ENCODE results near the gene USPL1.
A peak's percentile ranks its signal among the peaks of the same experiment; 100 is the strongest.
"Not testable (repeated sequence)": the region's sequence is repeated elsewhere in the genome, so short reads cannot be mapped to it uniquely, and the experiment has no call there.

USPL1 gene

DNA sequence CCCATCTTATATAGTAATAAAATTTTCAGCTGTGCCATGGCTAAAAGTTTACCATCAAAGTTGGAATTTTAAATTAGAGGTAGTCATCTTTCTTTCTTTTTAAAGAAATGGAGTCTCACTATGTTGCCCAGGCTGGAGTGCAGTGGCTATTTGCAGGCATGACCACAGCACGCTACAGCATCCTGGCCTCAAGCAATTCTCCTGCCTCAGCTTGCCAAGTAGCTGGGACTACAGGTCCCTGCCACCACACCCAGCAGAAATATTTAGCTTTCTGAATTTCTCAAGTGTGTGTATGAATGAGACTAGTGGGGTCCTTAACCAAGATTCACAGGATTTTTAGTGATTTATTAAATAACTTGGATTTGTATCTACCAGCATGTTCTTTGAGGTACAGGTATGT is 30.5 kb upstream of the USPL1 start:
- H3K9ac ChIP-seq (ENCODE audit: low read depth, low read length) = no peak overlapping the region
- no peaks in the 10 kb centered on the region for H3K36me3 ChIP-seq (ENCODE audit: control insufficient read depth, insufficient read depth, low read length)
- H3K4me1 ChIP-seq (ENCODE audit: control insufficient read depth, insufficient read depth, low read length) = no peaks in the 10 kb centered on the region
- H3K4me3 ChIP-seq (ENCODE audit: low read depth, low read length) = no peak overlapping the region
- H3K27ac ChIP-seq (ENCODE audit: low read depth, low read length) = no peak overlapping the region
- H3K27me3 ChIP-seq (ENCODE audit: control insufficient read depth, insufficient read depth, low read length) = no peaks in the 10 kb centered on the region
- H3K9me3 ChIP-seq (ENCODE audit: control insufficient read depth, insufficient read depth, low read length) = no peaks in the 10 kb centered on the region

DNA sequence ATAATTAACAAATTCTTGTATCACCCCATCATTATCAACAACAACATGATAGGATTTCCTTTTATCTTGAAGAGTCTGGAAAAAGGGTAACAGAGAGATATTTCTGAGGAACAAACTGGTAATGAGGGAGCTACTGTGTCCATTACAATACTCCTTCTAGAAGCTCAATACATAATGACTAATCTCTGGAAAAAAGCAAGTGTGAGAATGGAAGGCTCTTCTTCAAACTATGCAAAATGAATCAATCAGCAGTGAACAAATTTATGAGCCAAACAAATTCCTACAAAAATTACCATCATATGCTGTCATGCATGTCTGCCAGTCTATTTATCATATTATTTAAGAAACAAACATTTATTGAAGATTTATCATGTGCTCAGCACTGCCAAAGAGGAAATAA is 30.0 kb upstream of the USPL1 start:
- Histone ChIP-seq H3K9me3 (ENCODE audit: control insufficient read depth, insufficient read depth, low read length) (no peaks in the 10 kb centered on the region), H3K4me3 (ENCODE audit: low read depth, low read length) (no peak overlapping the region), H3K4me1 (ENCODE audit: control insufficient read depth, insufficient read depth, low read length) (no peaks in the 10 kb centered on the region), H3K36me3 (ENCODE audit: control insufficient read depth, insufficient read depth, low read length) (no peaks in the 10 kb centered on the region), H3K27me3 (ENCODE audit: control insufficient read depth, insufficient read depth, low read length) (no peaks in the 10 kb centered on the region), H3K27ac (ENCODE audit: low read depth, low read length) (no peak overlapping the region), H3K9ac (ENCODE audit: low read depth, low read length) (no peak overlapping the region)

DNA sequence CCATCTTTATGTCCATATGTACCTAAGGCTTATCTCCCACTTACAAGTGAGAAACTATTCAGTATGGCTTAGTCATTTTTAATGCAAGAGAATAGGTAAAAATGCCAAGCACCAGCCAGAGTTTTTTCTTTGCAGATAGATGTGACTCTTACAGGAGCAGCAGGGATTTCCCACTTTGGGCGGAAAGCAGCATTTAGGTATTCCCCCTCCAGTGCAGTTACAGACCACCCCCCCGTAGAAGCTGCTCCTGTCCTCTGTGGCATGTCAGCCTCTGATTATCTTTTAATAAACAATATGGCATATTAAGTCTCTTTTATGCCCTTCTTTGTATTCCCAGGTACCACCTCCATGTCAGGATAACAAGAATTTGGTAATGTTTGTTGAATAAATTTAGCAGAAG is 24.7 kb upstream of the USPL1 start:
- H3K9me3 ChIP-seq (ENCODE audit: control insufficient read depth, insufficient read depth, low read length) = no peaks in the 10 kb centered on the region
- no peaks in the 10 kb centered on the region for H3K27me3 ChIP-seq (ENCODE audit: control insufficient read depth, insufficient read depth, low read length)
- 0 out of 2 replicates have a peak, but pooled peaks cover 3% of the 10 kb centered on the region for H3K4me1 ChIP-seq (ENCODE audit: control insufficient read depth, insufficient read depth, low read length)
- no peaks in the 10 kb centered on the region for H3K36me3 ChIP-seq (ENCODE audit: control insufficient read depth, insufficient read depth, low read length)
- H3K4me3 ChIP-seq (ENCODE audit: low read depth, low read length) = no peak overlapping the region
- no peak overlapping the region for H3K27ac ChIP-seq (ENCODE audit: low read depth, low read length)
- no peak overlapping the region for H3K9ac ChIP-seq (ENCODE audit: low read depth, low read length)

DNA sequence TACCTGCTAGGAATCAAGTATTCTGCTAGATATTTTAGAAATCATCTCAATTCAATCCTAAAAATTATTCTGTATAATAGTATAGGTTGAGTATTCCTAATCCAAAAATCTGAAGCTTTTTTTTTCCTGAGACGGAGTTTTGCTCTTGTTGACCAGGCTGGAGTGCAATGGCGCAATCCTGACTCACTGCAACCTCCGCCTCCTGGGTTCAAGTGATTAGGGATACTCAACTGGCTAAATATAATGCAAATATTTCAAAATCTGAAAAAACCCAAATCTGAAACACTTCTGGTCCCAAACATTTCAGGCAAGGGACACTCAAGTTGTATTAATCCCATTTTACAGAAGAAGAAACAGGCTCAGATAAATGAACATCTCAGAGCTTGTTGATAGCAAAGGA is 17.2 kb upstream of the USPL1 start:
- H3K27me3 ChIP-seq (ENCODE audit: control insufficient read depth, insufficient read depth, low read length) = no peaks in the 10 kb centered on the region
- H3K9ac ChIP-seq (ENCODE audit: low read depth, low read length) = no peak overlapping the region
- H3K9me3 ChIP-seq (ENCODE audit: control insufficient read depth, insufficient read depth, low read length) = no peaks in the 10 kb centered on the region
- H3K4me3 ChIP-seq (ENCODE audit: low read depth, low read length) = no peak overlapping the region
- 0 out of 2 replicates have a peak, but pooled peaks cover 8% of the 10 kb centered on the region for H3K4me1 ChIP-seq (ENCODE audit: control insufficient read depth, insufficient read depth, low read length)
- H3K36me3 ChIP-seq (ENCODE audit: control insufficient read depth, insufficient read depth, low read length) = no peaks in the 10 kb centered on the region
- H3K27ac ChIP-seq (ENCODE audit: low read depth, low read length) = no peak overlapping the region

DNA sequence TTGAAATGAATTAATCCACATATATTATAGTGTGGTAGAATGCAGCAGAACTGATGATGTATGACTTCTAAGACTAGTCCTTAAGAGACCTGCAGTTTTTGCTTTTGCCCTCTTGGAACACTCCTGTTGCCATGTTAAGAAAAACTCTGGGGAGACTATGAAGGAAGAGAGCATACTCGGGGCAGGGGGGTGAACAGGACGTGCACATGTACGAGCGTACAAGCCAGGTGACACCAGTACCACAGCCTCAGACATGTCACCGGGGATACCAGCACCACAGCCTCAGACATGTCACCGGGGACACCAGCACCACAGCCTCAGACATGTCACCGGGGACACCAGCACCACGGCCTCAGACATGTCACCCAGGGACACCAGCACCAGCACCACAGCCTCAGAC is 15.9 kb upstream of the USPL1 start:
- no peak overlapping the region for H3K27ac ChIP-seq (ENCODE audit: low read depth, low read length)

DNA sequence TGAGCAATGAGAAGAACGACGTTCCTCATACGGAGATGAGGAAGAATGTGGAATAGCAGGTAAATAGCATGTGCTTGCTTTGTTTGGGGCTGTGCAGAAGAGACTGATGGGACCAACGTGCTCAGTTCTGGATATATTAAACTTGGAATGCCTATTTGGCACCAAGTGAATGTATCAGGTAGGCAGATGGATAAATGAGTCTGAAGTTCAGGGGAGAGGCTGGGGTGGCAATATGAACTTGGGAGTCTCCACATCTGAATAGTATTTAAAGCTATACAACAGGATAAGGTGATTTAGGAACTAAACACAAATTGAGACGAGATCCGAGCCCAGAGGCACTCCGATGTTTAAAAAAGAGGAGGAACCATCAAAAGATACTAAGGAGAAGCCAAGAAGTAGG is 12.7 kb upstream of the USPL1 start:
- Histone ChIP-seq H3K9ac (ENCODE audit: low read depth, low read length) (no peak overlapping the region), H3K4me3 (ENCODE audit: low read depth, low read length) (no peak overlapping the region), H3K36me3 (ENCODE audit: control insufficient read depth, insufficient read depth, low read length) (no peaks in the 10 kb centered on the region), H3K27me3 (ENCODE audit: control insufficient read depth, insufficient read depth, low read length) (no peaks in the 10 kb centered on the region), H3K27ac (ENCODE audit: low read depth, low read length) (no peak overlapping the region), H3K9me3 (ENCODE audit: control insufficient read depth, insufficient read depth, low read length) (no peaks in the 10 kb centered on the region), H3K4me1 (ENCODE audit: control insufficient read depth, insufficient read depth, low read length) (0 out of 2 replicates have a peak, but pooled peaks cover 5% of the 10 kb centered on the region)

More for the DNA sequence above, 15.9 kb upstream of the USPL1 start:
- Histone ChIP-seq H3K9ac (ENCODE audit: low read depth, low read length) (no peak overlapping the region), H3K4me3 (ENCODE audit: low read depth, low read length) (no peak overlapping the region), H3K36me3 (ENCODE audit: control insufficient read depth, insufficient read depth, low read length) (no peaks in the 10 kb centered on the region), H3K4me1 (ENCODE audit: control insufficient read depth, insufficient read depth, low read length) (0 out of 2 replicates have a peak, but pooled peaks cover 8% of the 10 kb centered on the region), H3K27me3 (ENCODE audit: control insufficient read depth, insufficient read depth, low read length) (no peaks in the 10 kb centered on the region), H3K9me3 (ENCODE audit: control insufficient read depth, insufficient read depth, low read length) (no peaks in the 10 kb centered on the region)

DNA sequence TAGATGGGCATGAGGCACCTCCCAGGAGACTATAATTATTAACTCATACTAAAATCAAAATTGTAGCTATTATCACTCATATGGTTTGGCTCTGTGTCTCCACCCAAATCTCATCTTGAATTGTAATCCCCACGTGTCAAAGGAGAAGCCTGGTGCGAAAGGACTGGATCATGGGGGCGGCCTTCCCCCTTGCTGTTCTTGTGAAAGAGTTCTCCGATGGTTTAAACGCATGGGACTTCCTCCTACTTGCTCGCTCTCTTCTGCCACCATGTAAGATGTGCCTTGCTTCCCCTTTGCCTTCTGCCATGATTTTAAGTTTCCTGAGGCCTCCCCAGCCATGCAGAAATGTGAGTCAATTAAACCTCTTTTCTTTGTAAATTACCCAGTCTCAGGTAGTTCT is 10.5 kb upstream of the USPL1 start:
- not testable (repeated sequence) for H3K27ac ChIP-seq (ENCODE audit: low read depth, low read length); H3K9ac ChIP-seq (ENCODE audit: low read depth, low read length); H3K9me3 ChIP-seq (ENCODE audit: control insufficient read depth, insufficient read depth, low read length)

DNA sequence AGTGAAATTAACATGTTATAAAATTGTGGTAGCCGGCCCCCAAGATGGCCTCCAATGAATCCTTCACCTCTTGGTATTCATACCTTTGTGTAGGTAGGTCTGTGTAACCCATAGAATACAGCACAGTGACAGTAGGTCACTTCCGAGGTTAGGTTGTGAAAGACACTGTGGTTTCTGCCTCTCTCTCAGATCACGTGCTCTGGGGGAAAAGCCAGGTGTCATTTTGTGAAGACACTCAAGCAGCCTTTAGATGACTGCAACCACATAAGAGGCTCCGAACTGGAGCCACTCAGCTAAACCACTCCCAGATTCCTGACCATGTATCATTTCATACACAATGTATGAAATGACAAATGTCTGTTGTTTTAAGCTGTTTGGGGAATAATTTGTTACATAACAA is 9.8 kb upstream of the USPL1 start:
- Histone ChIP-seq H3K36me3 (ENCODE audit: control insufficient read depth, insufficient read depth, low read length) (no peaks in the 10 kb centered on the region), H3K27me3 (ENCODE audit: control insufficient read depth, insufficient read depth, low read length) (no peaks in the 10 kb centered on the region), H3K4me1 (ENCODE audit: control insufficient read depth, insufficient read depth, low read length) (0 out of 2 replicates have a peak, but pooled peaks cover 5% of the 10 kb centered on the region), H3K27ac (ENCODE audit: low read depth, low read length) (no peak overlapping the region), H3K4me3 (ENCODE audit: low read depth, low read length) (no peak overlapping the region), H3K9ac (ENCODE audit: low read depth, low read length) (no peak overlapping the region), H3K9me3 (ENCODE audit: control insufficient read depth, insufficient read depth, low read length) (no peaks in the 10 kb centered on the region)

More for the DNA sequence above, 10.5 kb upstream of the USPL1 start:
- not testable (repeated sequence) for H3K36me3 ChIP-seq (ENCODE audit: control insufficient read depth, insufficient read depth, low read length); H3K27me3 ChIP-seq (ENCODE audit: control insufficient read depth, insufficient read depth, low read length); H3K4me3 ChIP-seq (ENCODE audit: low read depth, low read length); H3K4me1 ChIP-seq (ENCODE audit: control insufficient read depth, insufficient read depth, low read length)

DNA sequence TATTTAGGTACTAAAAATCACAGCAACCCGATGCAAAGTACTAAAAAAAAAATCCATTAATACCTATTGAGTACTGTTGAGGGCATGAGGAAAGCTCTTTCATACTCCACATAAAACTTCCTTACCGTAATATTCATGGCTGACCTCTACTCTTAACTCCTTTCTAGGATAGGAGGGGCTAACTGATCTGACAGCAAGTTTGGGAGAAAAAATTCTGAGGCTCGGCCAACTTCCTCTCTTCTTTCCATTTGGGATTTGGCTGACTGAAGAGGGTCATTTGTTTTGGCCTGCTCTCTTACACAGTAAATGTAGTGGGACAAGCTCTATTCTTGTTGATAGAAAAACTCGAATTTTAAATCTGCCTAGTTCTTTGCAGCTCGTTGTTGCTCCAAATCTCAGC is 9.4 kb upstream of the USPL1 start:
- Histone ChIP-seq H3K4me1 (ENCODE audit: control insufficient read depth, insufficient read depth, low read length) (0 out of 2 replicates have a peak, but pooled peaks cover 5% of the 10 kb centered on the region), H3K4me3 (ENCODE audit: low read depth, low read length) (no peak overlapping the region), H3K9me3 (ENCODE audit: control insufficient read depth, insufficient read depth, low read length) (no peaks in the 10 kb centered on the region), H3K9ac (ENCODE audit: low read depth, low read length) (no peak overlapping the region), H3K36me3 (ENCODE audit: control insufficient read depth, insufficient read depth, low read length) (no peaks in the 10 kb centered on the region; the same call in 1 of the 2 replicates), H3K27me3 (ENCODE audit: control insufficient read depth, insufficient read depth, low read length) (no peaks in the 10 kb centered on the region), H3K27ac (ENCODE audit: low read depth, low read length) (no peak overlapping the region)

DNA sequence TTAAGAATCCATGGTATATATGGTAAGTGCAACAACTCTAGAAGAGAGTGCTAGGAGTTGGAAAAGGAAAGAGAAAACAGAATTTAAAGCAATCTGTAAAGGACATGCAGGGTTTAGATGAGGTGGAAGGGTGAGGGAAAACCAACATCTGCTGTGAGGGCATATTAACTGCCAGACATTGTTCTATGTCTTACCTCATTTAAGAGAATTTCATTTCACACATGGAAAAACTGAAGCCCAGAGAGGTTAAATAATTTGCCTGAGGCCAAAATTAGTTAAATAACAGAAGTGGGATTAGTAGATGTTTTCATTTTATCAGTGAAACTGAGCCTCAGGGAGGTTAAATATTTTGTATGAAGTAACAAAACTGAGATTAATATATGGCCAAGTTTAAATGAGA is 7.4 kb upstream of the USPL1 start:
- Histone ChIP-seq H3K27ac (ENCODE audit: low read depth, low read length) (no peak overlapping the region), H3K4me3 (ENCODE audit: low read depth, low read length) (no peak overlapping the region), H3K4me1 (ENCODE audit: control insufficient read depth, insufficient read depth, low read length) (0 out of 2 replicates have a peak, but pooled peaks cover 2% of the 10 kb centered on the region), H3K9me3 (ENCODE audit: control insufficient read depth, insufficient read depth, low read length) (no peaks in the 10 kb centered on the region), H3K27me3 (ENCODE audit: control insufficient read depth, insufficient read depth, low read length) (no peaks in the 10 kb centered on the region), H3K9ac (ENCODE audit: low read depth, low read length) (no peak overlapping the region), H3K36me3 (ENCODE audit: control insufficient read depth, insufficient read depth, low read length) (no peaks in the 10 kb centered on the region; the same call in 1 of the 2 replicates)

DNA sequence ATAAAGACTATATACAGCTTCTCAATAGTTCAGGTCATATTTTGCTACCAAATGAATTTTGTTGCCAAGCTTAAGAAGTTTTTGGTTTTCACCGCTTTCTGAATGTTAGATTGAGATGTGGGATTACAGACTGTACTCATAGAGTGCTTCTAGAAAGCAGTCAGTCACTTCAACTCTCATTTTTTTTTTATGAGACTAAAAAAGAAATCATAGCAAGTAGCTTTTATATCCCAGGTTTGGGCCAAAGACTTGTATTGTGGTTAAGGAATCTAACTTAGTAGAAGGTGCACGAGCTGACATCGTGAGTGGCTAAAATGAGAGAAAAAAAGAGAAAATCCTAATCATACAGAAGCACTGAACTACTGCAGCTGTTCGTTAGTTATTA is 2.2 kb upstream of the USPL1 start:
- Histone ChIP-seq H3K4me1 (ENCODE audit: control insufficient read depth, insufficient read depth, low read length) (peaks cover 17% of the 10 kb centered on the region), H3K27ac (ENCODE audit: low read depth, low read length) (no peak overlapping the region), H3K4me3 (ENCODE audit: low read depth, low read length) (peak overlapping the region; percentile 98), H3K9ac (ENCODE audit: low read depth, low read length) (peak overlapping the region; percentile 85; the same call in 1 of the 2 replicates), H3K27me3 (ENCODE audit: control insufficient read depth, insufficient read depth, low read length) (no peaks in the 10 kb centered on the region), H3K36me3 (ENCODE audit: control insufficient read depth, insufficient read depth, low read length) (no peaks in the 10 kb centered on the region; the same call in 1 of the 2 replicates), H3K9me3 (ENCODE audit: control insufficient read depth, insufficient read depth, low read length) (no peaks in the 10 kb centered on the region)
